GM18508 (cell line): ENCODE data around the gene WNT16.
A peak's percentile ranks its signal among the peaks of the same experiment; 100 is the strongest.
"Not testable (repeated sequence)": the region's sequence is repeated elsewhere in the genome, so short reads cannot be mapped to it uniquely, and the experiment has no call there.

Experiments
- ATAC-seq: cut with Tn5 transposase; IDR thresholded peaks from one replicate; pipeline ENCODE4 v1.9.1; 2021; ENCODE audit warnings: moderate number of reproducible peaks; ENCODE audit not compliant: insufficient read depth, unreplicated experiment

The WNT16 gene

DNA sequence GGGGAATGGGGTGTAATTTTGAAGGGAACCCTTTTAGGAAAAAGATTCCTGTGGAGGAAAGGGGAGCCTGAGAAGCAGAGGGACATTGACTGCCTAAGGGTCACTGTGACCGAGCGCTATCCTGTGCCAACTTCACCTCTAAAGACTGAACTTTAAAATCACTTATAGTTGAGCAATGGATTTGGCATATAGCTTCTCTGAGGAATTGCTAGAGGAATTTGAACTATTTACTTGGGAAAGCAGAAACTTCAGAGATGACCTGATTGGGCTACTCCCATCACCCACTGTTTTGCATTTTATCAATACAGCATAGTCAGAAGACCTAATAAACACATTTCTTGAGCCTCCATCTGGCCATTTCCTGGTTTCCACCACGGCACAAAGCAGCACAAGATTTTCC lies 23.7 kb upstream of the WNT16 start:
- no peak for ATAC-seq

DNA sequence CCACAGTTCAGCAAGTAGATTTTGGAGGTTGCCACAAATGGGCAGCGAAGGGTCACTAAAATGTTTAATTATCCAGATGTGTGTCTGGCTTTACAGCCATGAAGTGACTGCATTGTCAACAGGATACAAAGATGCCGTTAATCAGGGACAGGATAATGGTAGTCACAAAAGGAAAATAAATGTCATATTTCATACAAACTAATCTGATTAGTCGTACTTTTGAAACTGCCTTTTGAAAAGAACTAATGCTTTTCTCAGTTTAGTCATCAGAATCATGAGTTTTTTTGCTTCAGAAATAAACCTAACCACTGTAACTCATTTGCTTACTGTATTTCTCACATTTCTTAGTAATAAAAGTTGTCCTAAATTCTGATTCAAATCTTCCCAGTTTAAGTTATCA lies 22.2 kb upstream of the WNT16 start:
- no peak for ATAC-seq

DNA sequence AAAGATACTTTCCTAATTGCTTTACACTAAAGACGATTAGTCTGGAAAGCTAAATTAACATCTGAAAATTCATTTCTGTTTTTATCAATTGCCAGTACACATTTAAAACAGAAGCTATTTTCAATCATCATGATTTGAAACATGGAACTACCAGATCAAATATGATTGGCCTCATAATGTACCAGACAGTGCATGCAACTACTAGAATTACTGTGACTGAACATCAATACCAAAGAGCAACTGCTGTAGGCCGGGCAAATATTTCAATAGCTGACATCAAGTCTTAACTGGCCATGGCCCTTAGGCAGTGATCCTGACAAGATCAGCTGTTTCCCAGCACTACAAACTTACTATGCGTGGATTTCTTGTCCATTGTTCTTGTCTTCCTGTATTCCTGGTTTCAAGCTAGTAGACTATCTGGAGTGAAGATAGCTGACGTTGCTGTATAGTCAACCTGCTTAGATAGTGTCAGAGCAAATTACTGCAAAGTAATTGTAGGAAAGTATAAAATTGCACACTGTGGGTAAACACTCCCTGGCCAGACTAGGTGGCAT lies 21.7 kb upstream of the WNT16 start:
- ATAC-seq, result no peak

DNA sequence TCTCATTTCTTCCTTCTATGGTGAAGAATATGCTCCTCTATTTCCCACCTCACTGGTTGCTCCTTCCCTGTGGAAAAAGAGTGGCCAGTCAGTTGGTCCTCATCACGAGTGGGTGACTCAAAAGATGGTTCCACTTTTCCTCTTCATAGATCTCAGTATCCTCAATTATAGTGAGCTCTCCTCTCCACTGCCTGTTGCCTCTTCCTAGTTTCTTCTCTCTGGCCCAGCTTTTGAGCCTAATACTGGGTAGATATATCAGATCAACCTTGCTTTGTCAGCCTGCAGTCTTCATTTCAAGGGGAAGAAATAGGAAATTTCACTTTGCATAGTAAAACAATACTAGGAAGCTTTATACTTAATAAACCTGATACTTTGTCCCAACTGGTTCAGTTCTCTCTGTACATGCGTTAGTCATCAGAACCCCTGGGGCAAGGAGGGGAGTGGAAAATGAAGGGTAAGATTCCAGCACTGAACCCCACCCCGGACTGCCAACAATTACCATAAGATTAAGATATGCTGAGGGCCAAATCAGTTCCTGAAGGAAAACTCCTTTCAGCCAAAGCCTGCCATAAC lies 15.5 kb upstream of the WNT16 start:
- no peak for ATAC-seq

DNA sequence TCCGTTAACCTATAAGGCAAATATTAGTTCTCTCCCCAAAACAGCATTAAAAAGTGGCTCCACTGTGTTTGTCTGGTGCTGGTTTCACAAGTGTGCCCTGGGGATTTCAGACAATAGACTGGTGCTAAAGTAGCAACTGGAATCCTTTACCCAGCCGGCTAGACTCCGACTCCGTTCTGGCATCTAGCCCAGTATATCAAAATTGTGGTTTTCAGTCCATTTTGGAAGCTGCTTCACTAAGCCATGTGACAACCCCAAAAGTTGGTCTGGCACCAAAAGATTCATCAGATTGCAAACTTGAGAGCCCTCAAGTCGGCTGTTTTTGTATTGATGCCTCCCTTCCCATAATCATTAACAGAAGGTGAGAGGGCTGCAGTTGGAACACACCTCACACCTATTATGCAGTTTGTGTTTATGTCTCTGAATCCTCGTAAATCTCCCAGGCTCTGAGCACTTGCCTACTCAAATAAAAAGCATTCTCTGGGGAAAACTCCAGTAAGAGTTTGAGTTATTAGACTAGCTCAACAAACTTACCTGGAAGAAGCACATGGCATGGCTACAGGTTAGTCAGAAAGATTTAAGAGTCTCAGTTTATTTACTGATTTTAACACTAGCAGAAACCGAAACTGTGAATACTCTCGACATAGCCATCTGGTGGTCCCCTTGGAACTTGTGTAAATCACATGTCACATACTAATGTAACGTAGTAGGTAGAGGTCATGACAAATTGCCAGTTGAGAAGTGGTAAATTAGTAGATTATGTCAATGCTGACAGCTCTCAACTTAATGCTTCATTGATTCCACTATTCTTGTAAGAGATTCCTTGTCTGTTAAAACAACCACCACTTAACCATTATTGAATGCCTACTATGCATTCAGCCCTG lies 14.8 kb upstream of the WNT16 start:
- peak; percentile 87 for ATAC-seq

DNA sequence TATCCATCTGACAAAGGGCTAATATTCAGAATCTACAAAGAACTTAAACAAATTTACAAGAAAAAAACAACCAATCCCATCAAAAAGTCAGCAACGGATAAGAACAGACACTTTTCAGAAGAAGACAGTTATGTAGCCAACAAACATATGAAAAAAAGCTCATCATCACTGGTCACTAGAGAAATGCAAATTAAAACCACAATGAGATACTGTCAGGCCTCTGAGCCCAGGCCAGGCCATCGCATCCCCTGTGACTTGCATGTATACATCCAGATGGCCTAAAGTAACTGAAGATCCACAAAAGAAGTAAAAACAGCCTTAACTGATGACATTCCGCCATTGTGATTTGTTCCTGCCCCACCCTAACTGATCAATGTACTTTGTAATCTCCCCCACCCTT lies 13.6 kb upstream of the WNT16 start:
- not testable (repeated sequence) for ATAC-seq

DNA sequence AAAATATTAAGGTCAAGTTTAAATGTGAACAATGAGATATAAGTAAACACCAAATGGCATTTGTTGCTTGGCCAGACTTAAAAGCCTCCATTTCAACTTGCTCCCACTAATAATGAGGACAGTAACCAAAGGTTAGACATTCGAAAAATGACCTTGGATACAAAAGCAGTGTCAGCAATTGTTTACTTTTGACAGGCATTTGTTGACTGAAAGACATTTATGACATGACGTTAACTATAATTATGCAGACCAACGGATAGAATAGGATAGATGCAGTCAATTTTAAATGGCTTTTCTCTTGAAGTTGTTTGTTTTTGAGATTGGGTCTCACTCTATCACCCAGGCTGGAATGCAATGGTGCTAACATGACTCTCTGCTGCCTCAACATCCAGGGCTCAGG lies 6.3 kb upstream of the WNT16 start:
- no peak for ATAC-seq

DNA sequence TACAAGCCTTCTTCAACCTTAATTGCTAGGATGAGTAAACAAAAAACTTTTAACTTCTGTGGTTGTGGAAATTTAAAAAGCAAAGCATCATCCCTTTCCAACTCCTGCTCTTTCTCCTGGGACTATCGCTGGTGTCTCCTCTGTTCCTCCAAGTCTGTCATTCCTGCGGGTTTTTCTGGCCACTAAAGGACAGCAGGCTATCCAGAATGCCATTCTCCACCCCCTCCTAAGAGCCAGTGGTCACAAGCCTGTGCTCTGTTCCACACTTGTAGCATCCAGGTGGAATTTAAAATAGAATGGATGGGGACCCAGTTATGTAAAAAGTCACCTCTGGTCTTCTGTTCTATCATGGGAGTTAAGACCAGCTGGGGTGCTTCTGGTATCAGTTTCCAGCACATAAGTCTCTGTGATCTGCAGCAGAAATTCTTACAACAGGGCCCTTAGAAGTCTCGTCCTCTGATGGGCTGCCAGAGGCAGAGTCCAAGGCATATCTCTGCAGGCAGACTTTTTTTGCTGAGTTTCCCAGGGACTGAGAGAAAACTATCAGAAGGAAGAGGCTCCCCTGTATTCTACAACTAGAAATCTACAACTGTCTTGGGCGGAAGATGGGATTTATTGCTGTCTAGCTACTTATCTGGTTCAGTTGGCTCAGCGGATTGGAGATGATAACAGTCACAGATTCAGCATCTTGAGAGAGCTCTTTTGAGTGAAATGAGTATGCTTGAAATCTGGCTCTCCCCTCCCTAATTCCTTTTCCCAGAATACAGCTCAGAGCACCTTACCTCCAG lies 5.1 kb upstream of the WNT16 start:
- ATAC-seq, result no peak

DNA sequence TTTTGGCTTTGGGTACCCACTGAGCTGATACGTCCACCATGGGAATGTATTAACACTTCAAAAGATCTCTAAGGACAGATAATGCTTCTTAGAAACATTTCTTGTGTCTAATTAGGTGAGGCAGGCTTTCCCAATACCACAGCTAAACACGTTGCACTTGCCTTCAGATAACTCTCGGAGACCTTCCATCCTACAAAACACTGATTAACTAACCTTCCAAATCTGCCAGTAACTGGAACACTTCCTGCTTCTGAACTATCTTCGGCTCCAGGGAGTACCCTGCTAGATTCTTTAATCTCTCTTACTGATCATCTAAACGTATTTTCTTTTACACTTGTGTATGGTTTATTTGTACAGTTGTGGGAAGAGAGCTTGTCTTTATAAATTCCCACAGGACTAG lies 1.1 kb upstream of the WNT16 start:
- no peak for ATAC-seq

DNA sequence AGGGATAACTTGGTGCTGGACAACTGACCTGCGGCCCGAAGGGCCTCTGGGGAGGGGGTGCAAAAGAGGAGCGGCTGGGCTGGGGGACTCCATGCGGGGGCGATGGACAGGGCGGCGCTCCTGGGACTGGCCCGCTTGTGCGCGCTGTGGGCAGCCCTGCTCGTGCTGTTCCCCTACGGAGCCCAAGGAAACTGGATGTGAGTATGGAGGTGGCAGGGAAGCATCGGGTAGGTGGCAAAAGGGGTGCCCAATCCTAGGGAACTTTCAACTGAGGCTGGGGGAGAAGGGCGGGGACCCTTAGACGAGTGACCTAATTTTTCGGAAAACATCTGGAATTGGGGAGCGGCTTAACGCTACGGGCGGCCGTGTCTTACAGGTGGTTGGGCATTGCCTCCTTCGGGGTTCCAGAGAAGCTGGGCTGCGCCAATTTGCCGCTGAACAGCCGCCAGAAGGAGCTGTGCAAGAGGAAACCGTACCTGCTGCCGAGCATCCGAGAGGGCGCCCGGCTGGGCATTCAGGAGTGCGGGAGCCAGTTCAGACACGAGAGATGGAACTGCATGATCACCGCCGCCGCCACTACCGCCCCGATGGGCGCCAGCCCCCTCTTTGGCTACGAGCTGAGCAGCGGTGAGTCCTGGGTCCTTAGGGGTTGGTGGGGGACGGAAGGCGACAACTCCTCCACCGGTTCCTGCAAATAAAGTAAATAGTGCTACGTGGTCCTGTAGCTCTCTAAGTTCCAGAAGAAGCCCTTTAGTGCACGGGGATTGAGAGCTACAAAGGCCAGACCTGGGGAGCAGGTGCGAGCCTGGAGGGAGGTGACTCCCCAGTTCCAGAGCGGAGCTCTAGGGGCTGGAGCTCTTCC lies 622 bp downstream of the WNT16 start:
- ATAC-seq, result no peak

DNA sequence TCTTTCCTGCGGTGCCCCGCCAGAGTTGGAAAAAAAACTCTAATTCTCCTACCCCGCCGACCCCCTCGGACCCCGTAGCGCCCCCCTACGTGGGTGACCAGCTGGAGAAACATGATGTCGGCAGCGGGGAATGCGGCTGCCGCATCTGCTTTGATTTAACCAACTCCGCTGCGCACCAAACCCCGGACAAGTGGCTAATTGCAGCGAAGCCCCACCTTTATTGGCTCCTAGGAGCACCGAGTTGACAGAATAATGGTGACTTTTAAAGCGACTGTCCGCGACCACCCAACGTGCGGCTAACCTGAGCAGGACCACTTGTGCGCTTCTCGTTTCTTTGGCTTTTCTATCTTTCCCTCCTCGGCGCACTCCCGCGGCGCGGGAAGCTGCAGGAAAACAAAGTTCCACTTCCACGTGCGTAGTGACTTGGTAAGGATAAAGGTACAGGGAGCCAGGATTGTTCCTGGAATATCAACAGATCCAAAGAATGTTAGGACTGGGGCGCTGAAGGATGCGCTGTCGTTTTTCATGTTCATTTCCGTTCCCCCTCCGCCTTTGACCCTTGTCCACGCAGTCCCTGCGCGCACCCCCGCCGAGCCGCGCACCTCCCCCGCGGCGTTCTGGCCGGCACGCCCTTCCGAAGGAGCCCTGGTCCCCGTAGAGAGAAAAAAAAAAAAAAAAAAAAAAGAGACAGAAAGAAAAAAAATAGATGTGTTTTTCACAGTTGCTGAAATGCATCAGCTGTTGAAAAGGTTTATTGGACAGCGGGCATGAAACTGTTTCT lies 1.4 kb downstream of the WNT16 start:
- no peak for ATAC-seq

DNA sequence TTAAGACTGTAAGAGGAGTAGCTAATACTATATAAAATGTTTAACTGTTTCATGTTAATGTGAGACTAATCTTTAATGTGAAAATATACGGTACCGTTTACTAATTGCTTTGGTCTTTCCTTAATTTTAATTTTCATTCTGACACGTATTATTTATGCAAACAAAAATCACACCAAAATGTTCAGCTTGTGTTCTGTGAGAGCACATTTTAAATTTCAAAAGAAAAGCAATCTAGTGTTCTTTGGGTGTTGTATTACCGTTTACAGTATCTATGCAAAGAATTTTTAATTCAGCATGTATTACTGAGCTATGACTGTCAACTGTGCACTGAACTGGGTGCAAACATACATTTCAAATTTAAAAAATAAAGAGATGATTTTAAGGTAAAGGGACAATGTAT lies 2.2 kb downstream of the WNT16 start:
- ATAC-seq, result no peak

DNA sequence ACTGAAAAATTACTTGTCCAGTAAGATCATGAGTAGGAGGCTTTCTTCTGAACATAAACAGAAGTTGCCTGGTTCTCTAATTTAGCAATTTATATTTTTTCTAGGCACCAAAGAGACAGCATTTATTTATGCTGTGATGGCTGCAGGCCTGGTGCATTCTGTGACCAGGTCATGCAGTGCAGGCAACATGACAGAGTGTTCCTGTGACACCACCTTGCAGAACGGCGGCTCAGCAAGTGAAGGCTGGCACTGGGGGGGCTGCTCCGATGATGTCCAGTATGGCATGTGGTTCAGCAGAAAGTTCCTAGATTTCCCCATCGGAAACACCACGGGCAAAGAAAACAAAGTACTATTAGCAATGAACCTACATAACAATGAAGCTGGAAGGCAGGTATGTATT lies 2.8 kb downstream of the WNT16 start:
- no peak for ATAC-seq

DNA sequence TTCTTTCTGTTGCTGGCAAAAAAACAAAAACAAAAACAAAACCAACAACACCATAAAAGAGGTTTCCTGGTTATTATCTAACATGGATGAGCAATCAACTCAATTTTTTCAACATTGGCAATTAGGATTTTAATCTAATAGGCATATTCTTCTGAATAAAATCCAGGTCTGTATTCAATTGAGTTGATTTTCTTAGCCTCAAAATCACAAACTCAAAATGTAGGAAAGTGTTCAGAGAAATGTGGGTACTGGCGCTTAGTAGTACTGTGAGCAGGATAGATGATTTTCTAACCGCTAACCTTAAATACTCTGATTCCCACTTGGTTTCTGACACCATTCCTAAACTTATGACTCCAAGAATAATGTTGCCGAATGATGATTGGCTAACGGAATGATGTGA lies 5.6 kb downstream of the WNT16 start:
- ATAC-seq, result no peak

DNA sequence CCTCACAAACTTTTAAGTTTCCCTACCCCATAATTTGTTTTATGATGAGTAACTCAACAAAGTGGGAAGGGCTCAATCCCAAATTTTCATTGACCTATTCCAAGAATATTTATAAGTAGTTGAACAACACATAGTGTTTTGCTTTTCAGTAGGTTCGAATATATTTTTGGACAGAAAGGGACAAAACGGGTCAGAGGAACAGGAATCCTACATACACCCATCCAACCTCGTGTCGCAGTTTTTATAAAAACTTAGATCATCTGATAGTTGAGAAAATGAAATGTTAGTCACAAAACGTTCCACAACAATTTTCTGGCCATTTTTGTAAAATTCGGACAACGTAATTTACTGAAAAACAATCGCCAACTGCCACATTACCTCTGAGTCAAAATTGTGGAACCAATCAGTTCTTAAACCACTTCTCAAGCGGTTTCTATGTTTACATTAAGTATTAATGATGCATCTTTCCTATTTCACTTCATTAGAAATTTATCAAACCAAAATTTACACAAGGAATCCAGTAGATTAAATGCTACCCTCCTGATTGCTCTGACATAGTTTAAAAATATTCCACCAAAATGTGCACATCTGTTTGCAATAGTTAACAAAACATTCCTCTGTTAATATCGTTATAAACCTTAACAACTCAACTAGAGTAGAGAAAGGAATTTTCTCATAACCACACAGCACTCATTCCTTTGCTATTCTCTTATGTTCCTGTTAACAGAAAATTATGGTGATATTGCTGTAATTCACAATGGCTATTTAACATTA lies 6.3 kb downstream of the WNT16 start:
- ATAC-seq, result no peak

DNA sequence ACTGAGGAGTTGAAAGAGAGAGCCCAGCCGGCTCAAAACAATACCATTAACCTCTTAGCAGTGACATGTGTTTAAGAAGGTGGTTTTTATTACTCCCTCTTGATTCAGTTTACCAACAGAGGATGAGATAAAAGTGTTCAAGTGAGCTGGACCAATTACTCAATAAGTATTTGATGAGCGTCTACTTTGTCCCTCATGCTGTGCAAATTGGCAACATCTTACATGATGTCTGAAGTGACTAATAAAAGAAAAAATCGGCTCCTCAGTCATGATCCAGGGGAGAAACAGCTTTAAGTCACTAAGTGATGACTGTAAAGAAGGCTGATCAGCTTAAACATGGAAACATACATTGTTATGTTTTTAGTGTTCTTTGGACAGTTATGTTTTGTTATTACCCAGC lies 7.8 kb downstream of the WNT16 start:
- no peak for ATAC-seq

DNA sequence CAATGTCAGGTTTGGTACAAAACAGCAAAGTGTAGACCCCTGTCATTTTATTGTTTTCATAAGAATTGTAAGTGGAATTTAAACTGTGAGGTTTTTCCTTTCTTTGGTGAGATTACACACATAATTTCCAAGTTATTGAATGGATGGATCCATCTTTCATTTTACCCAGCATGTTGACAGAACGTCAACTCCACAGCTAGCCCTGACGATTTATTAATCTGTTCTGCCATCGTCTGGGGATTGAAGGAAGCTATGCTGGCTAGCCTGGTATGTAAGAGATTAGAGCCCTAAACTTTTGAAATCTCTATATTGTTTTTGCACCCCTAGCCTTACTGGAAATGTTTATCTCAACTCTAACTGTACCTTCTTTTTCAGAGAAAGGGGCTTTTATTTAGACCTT lies 8.6 kb downstream of the WNT16 start:
- no peak for ATAC-seq

DNA sequence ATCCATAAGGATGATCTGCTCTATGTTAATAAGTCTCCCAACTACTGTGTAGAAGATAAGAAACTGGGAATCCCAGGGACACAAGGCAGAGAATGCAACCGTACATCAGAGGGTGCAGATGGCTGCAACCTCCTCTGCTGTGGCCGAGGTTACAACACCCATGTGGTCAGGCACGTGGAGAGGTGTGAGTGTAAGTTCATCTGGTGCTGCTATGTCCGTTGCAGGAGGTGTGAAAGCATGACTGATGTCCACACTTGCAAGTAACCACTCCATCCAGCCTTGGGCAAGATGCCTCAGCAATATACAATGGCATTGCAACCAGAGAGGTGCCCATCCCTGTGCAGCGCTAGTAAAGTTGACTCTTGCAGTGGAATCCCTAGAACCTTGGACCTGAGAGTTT lies 10.3 kb downstream of the WNT16 start:
- ATAC-seq, result no peak

DNA sequence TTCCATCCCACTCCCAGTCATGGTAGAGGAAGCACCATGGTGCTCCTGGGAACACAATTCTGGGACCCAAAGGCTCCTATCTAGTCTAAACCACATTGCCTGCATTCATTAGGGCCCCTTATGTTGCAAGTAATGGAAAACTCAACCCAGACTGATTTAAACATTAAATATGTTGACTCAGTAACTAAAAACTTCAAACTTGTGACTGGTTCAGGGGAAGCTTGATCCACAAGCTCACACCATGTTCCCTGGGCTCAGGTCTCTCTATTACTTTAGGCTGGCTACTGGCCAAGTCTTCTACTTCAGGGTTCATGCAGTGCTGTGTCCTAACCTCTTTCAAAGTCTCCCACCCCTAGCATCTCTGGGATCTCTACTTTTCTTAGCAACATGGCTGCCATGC lies 13.1 kb downstream of the WNT16 start:
- ATAC-seq, result no peak
